H1 (cell line): ENCODE measurements around the gene PPFIBP2. TPM values are rescaled to one million over a fixed set of nuclear protein-coding genes. Genes with fewer than 3 reads are reported as not detected.

Source experiments
- CBX8 ChIP-seq: fragments of 300-800, 300-1000 bp; sonication (generic); IDR thresholded peaks from 2 replicates; pipeline ENCODE4 v1.7.1; 2016; ENCODE audit warnings: low read depth, low read length, borderline replicate concordance
- HDAC6 ChIP-seq: IDR thresholded peaks from one replicate; pipeline ENCODE4 v1.7.1; 2012; ENCODE audit warnings: low read depth, mild to moderate bottlenecking, inconsistent platforms, low read length, moderate library complexity
- PHF8 ChIP-seq: fragments of 200-600 bp; sonication (generic); conservative IDR thresholded peaks from 2 replicates; pipeline ENCODE4 v1.7.1; 2012; ENCODE audit warnings: low read depth, mild to moderate bottlenecking, inconsistent platforms, low read length, moderate library complexity
- polyA plus RNA-seq, 7 experiments: library from polyadenylated mRNA; depleted of rRNA in 3 of 7; stranded (reverse) in 5 of 7; unstranded in 2 of 7; fragments of >200 nt in 5 of 7; fragments of 200-250 nt in 2 of 7; gene quantifications; 1 replicate in 5 of 7; 2 replicates in 1 of 7; 4 replicates in 1 of 7; pipeline versions ENCODE4 v1.2.1 to v1.2.3, GENCODE V29; 2011 to 2013; ENCODE audit warnings: missing spikeins in 2 of 7, mixed read lengths in 2 of 7
- total RNA-seq: library from RNA; stranded (reverse); fragmentation: NEBNext Ultra II Directional; extraction: Animal tissue kit (Norgen Biotek cat#: 25700); gene quantifications from 2 replicates; pipeline ENCODE4 v1.2.1, GENCODE V29; 2021
- TF ChIP-seq, protein P1 (sequence below): IDR thresholded peaks from 2 replicates; pipeline ENCODE4 v1.6.1; 2012; ENCODE audit warnings: low read length, inconsistent platforms

The PPFIBP2 gene
- total and polyA plus RNA-seq, 2 of the 8 experiments (the other 6 are each of a cell fraction or from before 2014, with no cell fraction given): 5.5 to 9.8 TPM

GRCh38 chr11:7538031-7538430 lies 24.2 kb downstream of the PPFIBP2 start (continued):
- no peak for TF ChIP-seq HDAC6
- TF ChIP-seq, protein P1, sequence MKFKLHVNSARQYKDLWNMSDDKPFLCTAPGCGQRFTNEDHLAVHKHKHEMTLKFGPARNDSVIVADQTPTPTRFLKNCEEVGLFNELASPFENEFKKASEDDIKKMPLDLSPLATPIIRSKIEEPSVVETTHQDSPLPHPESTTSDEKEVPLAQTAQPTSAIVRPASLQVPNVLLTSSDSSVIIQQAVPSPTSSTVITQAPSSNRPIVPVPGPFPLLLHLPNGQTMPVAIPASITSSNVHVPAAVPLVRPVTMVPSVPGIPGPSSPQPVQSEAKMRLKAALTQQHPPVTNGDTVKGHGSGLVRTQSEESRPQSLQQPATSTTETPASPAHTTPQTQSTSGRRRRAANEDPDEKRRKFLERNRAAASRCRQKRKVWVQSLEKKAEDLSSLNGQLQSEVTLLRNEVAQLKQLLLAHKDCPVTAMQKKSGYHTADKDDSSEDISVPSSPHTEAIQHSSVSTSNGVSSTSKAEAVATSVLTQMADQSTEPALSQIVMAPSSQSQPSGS: no peak
- TF ChIP-seq CBX8: no peak
- no peak for TF ChIP-seq PHF8
- TF ChIP-seq, all 59 proteins: peak for 0
